SK-N-SH (cell line): ENCODE results near the gene BRCA2. TPM values are rescaled to one million over a fixed set of nuclear protein-coding genes. Genes with fewer than 3 reads are reported as not detected.

Source experiments
- CTCF ChIA-PET: fragments of 300-600, 350-600 bp; formaldehyde crosslinking; extraction: SDS; loops from one replicate; lab custom pipeline; 2021; lab: Yijun Ruan, JAX
- POLR2A ChIA-PET: fragments of 350-600 bp; sonication (Branson Sonifier 250); formaldehyde crosslinking; extraction: SDS; loops from one replicate; lab custom pipeline; 2020; ENCODE audit warnings: antibody characterized with exemption, inconsistent platforms; lab: Yijun Ruan, JAX
- DNase-seq: peaks from one replicate; pipeline ENCODE4 v3.0.0; 2012
- H2AFZ ChIP-seq: fragments of 200-600 bp; sonication (generic); 2 replicates; pipeline ENCODE4 v1.8.1; 2016; ENCODE audit warnings: antibody characterized with exemption, mild to moderate bottlenecking, low read depth
- H3F3A ChIP-seq: fragments of 200-600 bp; sonication (generic); replicated peaks from 2 replicates; pipeline ENCODE3; 2016; ENCODE audit warnings: antibody characterized with exemption, mild to moderate bottlenecking; ENCODE audit not compliant: insufficient read depth
- H3K27ac ChIP-seq, 2 experiments: fragments of 200-500 bp in 1 of 2; fragments of 200-600 bp in 1 of 2; sonication (Bioruptor generic) in 1 of 2; sonication (generic), shearing (Covaris generic) in 1 of 2; 2 replicates each; pipeline versions ENCODE4 v1.5.1 to v1.6.1; 2014 to 2016; ENCODE audit warnings: low read depth in 2 of 2, inconsistent platforms in 1 of 2, low read length in 1 of 2, mild to moderate bottlenecking in 1 of 2, mixed read lengths in 1 of 2
- H3K27me3 ChIP-seq: fragments of 200-600 bp; sonication (generic), shearing (Covaris generic); 2 replicates; pipeline ENCODE4 v1.6.1; 2016; ENCODE audit warnings: mixed run types; ENCODE audit not compliant: insufficient read depth
- H3K36me3 ChIP-seq, 2 experiments: fragments of 200-500 bp in 1 of 2; fragments of 200-600 bp in 1 of 2; sonication (Bioruptor generic) in 1 of 2; sonication (generic) in 1 of 2; replicated peaks in 1 of 2; 2 replicates each; pipeline versions ENCODE3 to v1.5.1; 2014 to 2016; ENCODE audit warnings: low read length in 1 of 2, mild to moderate bottlenecking in 1 of 2; ENCODE audit not compliant: insufficient read depth in 2 of 2, control insufficient read depth in 1 of 2
- H3K4me1 ChIP-seq, 2 experiments: fragments of 200-500 bp in 1 of 2; fragments of 200-600 bp in 1 of 2; sonication (Bioruptor generic) in 1 of 2; sonication (generic), shearing (Covaris generic) in 1 of 2; 2 replicates each; pipeline versions ENCODE4 v1.5.1 to v1.6.1; 2014 to 2016; ENCODE audit warnings: low read depth in 1 of 2, low read length in 1 of 2, mixed run types in 1 of 2; ENCODE audit not compliant: insufficient read depth in 2 of 2, control insufficient read depth in 1 of 2
- H3K4me2 ChIP-seq: fragments of 200-600 bp; sonication (generic), shearing (Covaris generic); 2 replicates; pipeline ENCODE4 v1.6.1; 2017; ENCODE audit warnings: mixed run types
- H3K4me3 ChIP-seq, 2 experiments: fragments of 200-500 bp in 1 of 2; fragments of 200-600 bp in 1 of 2; sonication (Bioruptor generic) in 1 of 2; sonication (generic), shearing (Covaris generic) in 1 of 2; 2 replicates each; pipeline versions ENCODE4 v1.5.1 to v1.8.1; 2014 to 2016; ENCODE audit warnings: low read depth in 2 of 2, inconsistent platforms in 1 of 2, low read length in 1 of 2, mild to moderate bottlenecking in 1 of 2, mixed read lengths in 1 of 2, moderate library complexity in 1 of 2
- H3K79me2 ChIP-seq: fragments of 200-600 bp; sonication (generic); 2 replicates; pipeline ENCODE4 v1.8.1; 2017; ENCODE audit warnings: mild to moderate bottlenecking; ENCODE audit not compliant: insufficient read depth
- H3K9ac ChIP-seq: fragments of 200-600 bp; sonication (generic); 2 replicates; pipeline ENCODE4 v1.6.1; 2017; ENCODE audit warnings: mixed run types
- H3K9me2 ChIP-seq: fragments of 200-600 bp; sonication (generic); 2 replicates; pipeline ENCODE4 v1.6.1; 2017; ENCODE audit warnings: mixed run types
- H3K9me3 ChIP-seq: fragments of 200-600 bp; sonication (generic); 2 replicates; pipeline ENCODE4 v1.6.1; 2017; ENCODE audit warnings: mixed run types, mild to moderate bottlenecking, moderate library complexity
- H4K20me1 ChIP-seq: fragments of 200-600 bp; sonication (generic); 2 replicates; pipeline ENCODE4 v1.6.1; 2017; ENCODE audit warnings: mild to moderate bottlenecking, mixed run types; ENCODE audit not compliant: insufficient read depth
- CHD2 ChIP-seq: fragments of 150-350 bp; IDR thresholded peaks from 2 replicates; pipeline ENCODE4 v1.6.1; 2018; ENCODE audit warnings: low read length; ENCODE audit not compliant: partially characterized antibody
- FOXJ3 ChIP-seq: sonication (generic); formaldehyde crosslinking; IDR thresholded peaks from 2 replicates; pipeline ENCODE4 v1.5.1; 2020; ENCODE audit warnings: mild to moderate bottlenecking, missing genetic modification reagents
- FOXM1 ChIP-seq: IDR thresholded peaks from 2 replicates; pipeline ENCODE4 v1.4.0; 2012; ENCODE audit warnings: low read depth, mild to moderate bottlenecking
- JUND ChIP-seq: IDR thresholded peaks from 2 replicates; pipeline ENCODE4 v1.4.0; 2012
- MXI1 ChIP-seq: IDR thresholded peaks from 2 replicates; pipeline ENCODE4 v1.6.1; 2012; ENCODE audit warnings: mild to moderate bottlenecking, low read depth, low read length, improper control_type of control experiment
- NFIC ChIP-seq: IDR thresholded peaks from 2 replicates; pipeline ENCODE4 v1.4.0; 2012; ENCODE audit warnings: borderline replicate concordance
- POLR2AphosphoS5 ChIP-seq: IDR thresholded peaks from 2 replicates; pipeline ENCODE4 v1.6.1; 2012; ENCODE audit warnings: low read depth, low read length
- RFX5 ChIP-seq: IDR thresholded peaks from 2 replicates; pipeline ENCODE4 v1.6.1; 2012; ENCODE audit warnings: mild to moderate bottlenecking, improper control_type of control experiment, low read length
- RXRA ChIP-seq: IDR thresholded peaks from 2 replicates; pipeline ENCODE4 v1.4.0; 2012; ENCODE audit warnings: low read depth, mild to moderate bottlenecking, borderline replicate concordance
- TAF1 ChIP-seq: IDR thresholded peaks from 2 replicates; pipeline ENCODE4 v1.6.1; 2012; ENCODE audit warnings: low read depth, mild to moderate bottlenecking, low read length, moderate library complexity, borderline replicate concordance
- TEAD4 ChIP-seq: IDR thresholded peaks from 2 replicates; pipeline ENCODE4 v1.4.0; 2012; ENCODE audit warnings: mild to moderate bottlenecking, borderline replicate concordance; ENCODE audit not compliant: insufficient read depth
- YY1 ChIP-seq: IDR thresholded peaks from 2 replicates; pipeline ENCODE4 v1.4.0; 2012; ENCODE audit warnings: low read depth, mild to moderate bottlenecking
- WGBS: methylation state at CpG from one replicate; pipeline ENCODE4 v1.1.6; 2017; ENCODE audit warnings: low lambda C conversion rate; 5-methylcytosine and 5-hydroxymethylcytosine counted together
- polyA plus RNA-seq, 3 experiments: library from polyadenylated mRNA; depleted of rRNA; stranded (reverse); fragments of >200 nt; gene quantifications; 2 replicates each; pipeline ENCODE4 v1.2.3, GENCODE V29; 2012
- TF ChIP-seq, protein P1 (sequence below): fragments of 150-350 bp; IDR thresholded peaks from 2 replicates; pipeline ENCODE4 v1.6.1; 2016; ENCODE audit warnings: mild to moderate bottlenecking, low read depth, low read length
- TF ChIP-seq, protein P2 (sequence below): IDR thresholded peaks from 2 replicates; pipeline ENCODE4 v1.4.0; 2012; ENCODE audit warnings: low read depth, borderline replicate concordance
- TF ChIP-seq, protein P3 (sequence below): IDR thresholded peaks from 2 replicates; pipeline ENCODE4 v1.4.0; 2012; ENCODE audit warnings: low read depth, borderline replicate concordance

Gene BRCA2
- polyA plus RNA-seq, 1 of the 3 experiments (the other 2 are of a cell fraction): 1.6 TPM

DNA sequence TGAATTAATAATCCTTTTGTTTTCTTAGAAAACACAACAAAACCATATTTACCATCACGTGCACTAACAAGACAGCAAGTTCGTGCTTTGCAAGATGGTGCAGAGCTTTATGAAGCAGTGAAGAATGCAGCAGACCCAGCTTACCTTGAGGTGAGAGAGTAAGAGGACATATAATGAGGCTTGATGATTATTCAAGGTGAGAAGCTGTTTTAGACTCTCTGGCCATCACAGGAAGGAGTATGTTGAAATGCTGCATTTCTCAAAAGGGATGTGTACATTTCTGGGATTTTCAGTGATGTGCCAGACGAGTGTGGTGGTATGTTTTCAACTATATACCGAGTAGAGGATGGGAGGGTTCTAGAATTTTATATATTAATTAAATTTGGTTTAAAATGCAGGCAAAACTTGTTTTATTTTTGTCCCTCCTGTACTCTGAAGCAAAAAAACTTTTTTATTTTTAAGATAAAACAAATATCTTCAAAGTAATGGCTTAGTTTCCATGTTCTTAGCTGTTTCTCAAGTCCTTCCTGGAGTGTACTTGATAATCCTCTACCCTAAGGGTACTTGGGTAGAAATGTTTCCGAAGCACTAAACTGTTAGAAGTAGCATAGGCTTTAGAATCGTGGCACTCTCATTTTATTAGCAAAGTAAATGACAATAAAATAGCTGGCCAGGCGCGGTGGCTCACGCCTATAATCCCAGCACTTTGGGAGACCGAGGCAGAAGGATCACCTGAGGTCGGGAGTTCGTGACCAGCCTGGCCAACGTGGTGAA is 61.5 kb downstream of the BRCA2 start:
- Histone ChIP-seq H3K4me3 (no peak overlapping the region), H3F3A (no peaks in the 10 kb centered on the region), H3K4me2 (no peak overlapping the region), H3K79me2 (no peaks in the 10 kb centered on the region), H3K4me1 (no peaks in the 10 kb centered on the region), H3K9me3 (no peaks in the 10 kb centered on the region), H3K27me3 (no peaks in the 10 kb centered on the region), H3K27ac (no peak overlapping the region), H2AFZ (no peak overlapping the region), H3K9ac (no peak overlapping the region), H3K36me3 (peaks cover 10 to 13% of the 10 kb centered on the region in 2 experiments), H4K20me1 (no peaks in the 10 kb centered on the region), H3K9me2 (no peaks in the 10 kb centered on the region)
- ChIA-PET CTCF (interaction anchor here (1.1 to 1.4 kb wide), 3 partner anchors 16 to 467 kb away, joined by 3 to 5 read pairs (median 3); partner anchors contain the start of gene PDS5B), POLR2A (no interaction called here)
- 93% methylated on average over 13 of the region's 13 CpGs for WGBS
- no peak for DNase-seq
- TF ChIP-seq, protein P1, sequence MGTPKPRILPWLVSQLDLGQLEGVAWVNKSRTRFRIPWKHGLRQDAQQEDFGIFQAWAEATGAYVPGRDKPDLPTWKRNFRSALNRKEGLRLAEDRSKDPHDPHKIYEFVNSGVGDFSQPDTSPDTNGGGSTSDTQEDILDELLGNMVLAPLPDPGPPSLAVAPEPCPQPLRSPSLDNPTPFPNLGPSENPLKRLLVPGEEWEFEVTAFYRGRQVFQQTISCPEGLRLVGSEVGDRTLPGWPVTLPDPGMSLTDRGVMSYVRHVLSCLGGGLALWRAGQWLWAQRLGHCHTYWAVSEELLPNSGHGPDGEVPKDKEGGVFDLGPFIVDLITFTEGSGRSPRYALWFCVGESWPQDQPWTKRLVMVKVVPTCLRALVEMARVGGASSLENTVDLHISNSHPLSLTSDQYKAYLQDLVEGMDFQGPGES: no peak
- TF ChIP-seq MXI1 (no peak), TEAD4 (no peak), CHD2 (no peak), NFIC (no peak), YY1 (no peak), RXRA (no peak), FOXM1 (no peak), FOXJ3 (CRISPR knock-in tag) (no peak), RFX5 (no peak), JUND (no peak), POLR2AphosphoS5 (no peak), TAF1 (no peak)
- TF ChIP-seq, protein P2, sequence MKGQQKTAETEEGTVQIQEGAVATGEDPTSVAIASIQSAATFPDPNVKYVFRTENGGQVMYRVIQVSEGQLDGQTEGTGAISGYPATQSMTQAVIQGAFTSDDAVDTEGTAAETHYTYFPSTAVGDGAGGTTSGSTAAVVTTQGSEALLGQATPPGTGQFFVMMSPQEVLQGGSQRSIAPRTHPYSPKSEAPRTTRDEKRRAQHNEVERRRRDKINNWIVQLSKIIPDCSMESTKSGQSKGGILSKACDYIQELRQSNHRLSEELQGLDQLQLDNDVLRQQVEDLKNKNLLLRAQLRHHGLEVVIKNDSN: no peak
- TF ChIP-seq, protein P3, sequence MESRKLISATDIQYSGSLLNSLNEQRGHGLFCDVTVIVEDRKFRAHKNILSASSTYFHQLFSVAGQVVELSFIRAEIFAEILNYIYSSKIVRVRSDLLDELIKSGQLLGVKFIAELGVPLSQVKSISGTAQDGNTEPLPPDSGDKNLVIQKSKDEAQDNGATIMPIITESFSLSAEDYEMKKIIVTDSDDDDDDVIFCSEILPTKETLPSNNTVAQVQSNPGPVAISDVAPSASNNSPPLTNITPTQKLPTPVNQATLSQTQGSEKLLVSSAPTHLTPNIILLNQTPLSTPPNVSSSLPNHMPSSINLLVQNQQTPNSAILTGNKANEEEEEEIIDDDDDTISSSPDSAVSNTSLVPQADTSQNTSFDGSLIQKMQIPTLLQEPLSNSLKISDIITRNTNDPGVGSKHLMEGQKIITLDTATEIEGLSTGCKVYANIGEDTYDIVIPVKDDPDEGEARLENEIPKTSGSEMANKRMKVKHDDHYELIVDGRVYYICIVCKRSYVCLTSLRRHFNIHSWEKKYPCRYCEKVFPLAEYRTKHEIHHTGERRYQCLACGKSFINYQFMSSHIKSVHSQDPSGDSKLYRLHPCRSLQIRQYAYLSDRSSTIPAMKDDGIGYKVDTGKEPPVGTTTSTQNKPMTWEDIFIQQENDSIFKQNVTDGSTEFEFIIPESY: no peak
